NCI-H146 (cell line): ENCODE results near the gene FILIP1.
"Not testable (repeated sequence)": the region's sequence is repeated elsewhere in the genome, so short reads cannot be mapped to it uniquely, and the experiment has no call there.

Experiments used
- DNase-seq: peaks from one replicate; lab custom pipeline; 2025; lab: John Stamatoyannopoulos, UW

Gene FILIP1

DNA sequence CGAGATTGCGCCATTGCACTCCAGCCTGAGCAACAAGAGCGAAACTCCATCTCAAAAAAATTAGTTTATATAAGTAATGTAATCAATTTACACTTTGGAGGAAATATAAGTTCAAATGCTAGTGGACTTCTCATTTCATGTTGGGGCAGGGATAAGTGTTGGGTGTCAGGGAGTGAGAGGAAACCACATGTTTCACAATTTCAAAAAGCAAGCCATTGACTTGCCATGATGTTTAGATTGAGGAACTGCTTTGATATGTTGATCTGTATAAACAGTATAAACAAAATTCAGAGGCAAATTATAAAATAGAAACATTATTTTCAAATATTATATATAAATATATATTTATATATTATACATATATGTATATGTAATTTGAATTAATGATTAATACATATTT is 42.7 kb downstream of the FILIP1 start:
- DNase-seq = no peak

DNA sequence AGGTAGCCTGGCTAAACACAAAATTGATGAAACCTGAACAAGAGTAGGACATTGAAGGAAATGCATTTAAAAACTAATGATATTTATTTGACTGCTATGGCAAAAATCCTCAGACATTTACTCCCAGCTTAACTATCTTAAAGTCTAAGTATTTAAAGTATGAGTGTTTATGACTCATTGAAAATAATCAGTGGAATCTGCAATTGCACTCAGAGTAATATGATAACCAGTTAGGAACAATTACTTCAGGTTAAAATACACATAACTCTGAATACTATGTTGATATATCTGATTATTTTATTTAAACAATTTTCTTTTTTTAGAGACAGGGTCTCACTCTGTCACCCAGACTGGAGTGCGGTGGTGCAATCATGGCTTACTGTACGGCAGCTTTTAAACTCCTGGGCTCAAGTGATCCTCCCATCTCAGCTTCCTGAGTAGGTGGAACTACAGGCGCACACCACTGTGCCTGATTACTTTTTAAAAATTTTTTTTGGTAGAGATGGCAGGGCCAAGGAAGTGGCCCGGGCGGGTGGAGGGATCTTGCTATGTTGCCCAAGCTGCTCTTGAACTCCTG is 43.9 kb downstream of the FILIP1 start:
- no peak for DNase-seq

DNA sequence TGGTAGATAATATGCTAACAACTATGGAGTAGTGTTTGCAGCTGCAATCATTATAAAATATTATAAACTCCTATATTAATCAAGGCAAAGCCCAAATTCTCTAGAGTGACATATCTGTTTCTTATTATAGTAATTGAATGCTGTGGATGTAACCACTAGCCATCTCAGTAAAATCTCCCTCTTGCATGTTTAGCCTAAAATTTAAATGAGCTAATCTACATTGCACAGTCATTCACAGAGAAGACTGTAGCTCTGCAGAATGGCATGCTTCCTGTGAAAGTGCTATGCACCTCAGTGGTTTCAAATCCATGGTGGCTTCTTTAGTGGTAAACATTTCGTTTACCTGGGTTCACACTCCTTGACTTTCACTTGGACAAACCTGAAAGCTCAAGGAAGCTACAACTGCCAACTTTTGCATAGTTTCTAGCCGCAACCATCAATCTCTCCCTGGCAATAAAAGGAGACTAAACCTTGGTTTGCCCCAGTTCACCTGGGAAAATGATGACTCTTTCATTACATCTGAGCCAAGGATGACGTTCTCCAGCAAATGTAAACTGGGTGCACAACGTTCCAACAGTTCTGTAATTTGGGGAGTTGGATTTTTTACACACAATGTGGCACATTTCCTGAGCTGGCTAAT is 47.2 kb downstream of the FILIP1 start:
- DNase-seq = no peak

DNA sequence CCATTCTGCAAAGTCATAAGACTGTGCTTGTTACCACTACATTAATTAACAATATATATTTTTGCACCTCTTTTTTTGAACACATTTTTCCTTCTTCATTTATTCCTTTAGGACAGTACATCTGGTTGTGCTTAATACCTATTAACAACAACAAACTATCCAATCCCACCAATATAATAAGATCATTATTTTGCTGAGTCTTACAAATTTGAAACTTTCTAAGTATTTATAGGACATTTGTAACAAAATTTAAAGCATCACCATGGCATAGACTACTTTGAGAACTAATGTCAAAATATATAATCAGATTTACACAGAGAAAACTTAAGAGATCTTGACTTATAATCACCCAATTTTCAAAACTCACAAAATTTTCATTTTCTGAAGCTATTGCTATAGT is 47.9 kb downstream of the FILIP1 start:
- DNase-seq = no peak

DNA sequence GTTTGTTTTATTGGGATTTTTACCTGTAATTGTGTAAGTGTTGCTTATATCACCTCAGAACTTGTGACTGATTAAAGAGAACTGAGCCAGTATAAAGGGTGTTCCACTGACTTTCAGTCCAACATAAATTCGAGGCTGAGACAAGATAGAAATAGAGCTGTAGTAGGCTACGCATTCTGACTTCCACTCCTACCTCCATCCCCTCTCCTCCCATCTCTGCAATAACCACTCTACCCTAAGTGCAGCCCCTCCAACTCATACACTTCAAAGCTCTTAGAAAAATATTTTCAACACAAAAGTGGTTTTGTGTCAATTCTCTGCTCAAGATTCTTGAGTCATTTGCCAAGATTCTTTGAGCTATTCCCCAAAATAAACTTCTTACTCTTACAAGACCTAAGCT is 48.7 kb downstream of the FILIP1 start:
- no peak for DNase-seq

DNA sequence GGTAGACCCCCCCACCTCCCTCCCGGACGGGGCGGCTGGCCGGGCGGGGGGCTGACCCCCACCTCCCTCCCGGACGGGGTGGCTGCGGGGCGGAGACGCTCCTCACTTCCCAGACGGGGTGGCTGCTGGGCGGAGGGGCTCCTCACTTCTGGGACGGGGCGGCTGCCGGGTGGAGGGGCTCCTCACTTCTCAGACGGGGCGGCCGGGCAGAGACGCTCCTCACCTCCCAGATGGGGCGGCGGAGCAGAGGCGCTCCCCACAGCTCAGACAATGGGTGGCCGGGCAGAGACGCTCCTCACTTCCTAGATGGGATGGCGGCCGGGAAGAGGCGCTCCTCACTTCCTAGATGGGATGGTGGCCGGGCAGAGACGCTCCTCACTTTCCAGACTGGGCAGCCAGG is 51.7 kb downstream of the FILIP1 start:
- not testable (repeated sequence) for DNase-seq

DNA sequence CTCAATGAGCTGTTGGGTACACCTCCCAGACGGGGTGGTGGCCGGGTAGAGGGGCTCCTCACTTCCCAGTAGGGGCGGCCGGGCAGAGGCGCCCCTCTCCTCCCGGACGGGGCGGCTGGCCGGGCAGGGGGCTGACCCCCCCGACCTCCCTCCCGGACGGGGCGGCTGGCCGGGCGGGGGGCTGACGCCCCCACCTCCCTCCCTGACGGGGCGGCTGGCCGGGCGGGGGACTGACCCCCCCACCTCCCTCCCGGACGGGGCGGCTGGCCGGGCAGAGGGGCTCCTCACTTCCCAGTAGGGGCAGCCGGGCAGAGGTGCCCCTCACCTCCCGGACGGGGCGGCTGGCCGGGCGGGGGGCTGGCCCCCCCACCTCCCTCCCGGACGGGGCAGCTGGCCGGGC is 52.1 kb downstream of the FILIP1 start:
- DNase-seq = not testable (repeated sequence)

DNA sequence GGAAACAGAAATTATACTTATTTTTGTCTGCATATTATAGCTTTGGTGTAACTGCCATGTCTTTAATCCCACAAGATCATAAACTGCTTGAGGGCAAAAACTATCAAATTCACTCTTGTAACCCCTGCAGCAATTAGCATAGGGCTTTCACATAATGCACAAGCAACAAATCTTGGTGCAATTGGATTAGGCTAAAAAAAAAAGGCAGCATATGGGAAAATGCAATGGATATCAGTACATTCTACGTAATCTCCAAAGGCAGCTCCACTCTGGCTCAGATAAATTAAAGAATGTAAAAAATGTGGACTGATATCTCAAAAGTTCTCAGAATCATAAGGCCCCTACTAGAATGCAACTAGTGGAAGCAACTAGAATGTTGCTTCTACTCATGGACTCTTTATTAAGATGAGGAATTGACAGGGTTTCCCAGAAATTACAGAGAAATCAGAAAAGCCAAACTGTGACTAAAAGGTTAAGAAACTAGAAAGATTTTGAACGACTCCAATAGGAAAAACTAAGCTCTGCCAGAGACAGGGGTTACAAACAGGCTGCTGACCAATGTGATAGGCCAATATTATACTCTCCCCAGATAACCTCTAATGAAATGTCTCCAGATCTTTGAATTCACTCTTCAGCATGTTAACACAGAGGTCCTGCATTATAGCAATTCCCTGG is 55.0 kb downstream of the FILIP1 start:
- no peak for DNase-seq

DNA sequence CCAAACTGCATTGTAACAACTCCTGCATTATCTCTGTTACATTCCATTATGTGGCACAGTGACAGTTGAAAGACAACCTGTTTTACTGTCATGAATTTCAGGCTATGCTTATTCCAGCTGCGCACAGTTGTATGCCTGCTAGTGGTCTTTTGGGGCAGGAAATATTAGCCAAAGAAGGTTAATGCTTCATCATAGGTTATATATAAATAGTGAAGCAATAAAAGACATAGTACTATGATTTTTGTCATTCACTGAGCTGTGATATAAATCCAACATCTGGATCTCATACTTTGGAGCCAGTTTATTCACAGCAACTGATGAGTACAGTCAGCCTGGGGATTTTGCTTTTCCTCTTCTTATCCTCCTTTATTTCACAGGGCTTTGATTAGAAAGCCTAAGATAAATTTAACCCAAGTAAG is 55.6 kb downstream of the FILIP1 start:
- no peak for DNase-seq

DNA sequence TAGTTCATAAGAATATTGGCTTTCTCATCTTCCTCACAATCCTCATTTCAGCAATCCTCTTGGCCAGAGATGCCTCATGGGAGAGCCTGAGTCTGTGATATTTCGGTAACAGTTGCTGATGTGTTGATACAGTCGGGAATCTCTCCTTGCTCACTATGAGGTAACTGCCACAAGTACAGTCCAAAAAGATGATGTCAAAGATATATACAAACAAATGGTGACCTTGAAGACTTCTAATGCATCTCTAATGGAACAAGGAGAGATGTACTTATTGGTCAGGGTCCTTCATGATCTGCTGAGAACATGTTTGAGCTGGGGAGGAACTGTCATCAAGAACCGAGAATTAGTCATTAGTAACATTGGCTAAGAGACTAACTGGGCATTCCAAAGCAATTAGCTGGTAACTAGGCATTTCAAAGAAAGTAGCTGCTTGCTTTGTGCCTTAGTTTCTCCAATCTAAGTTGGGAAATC is 56.1 kb downstream of the FILIP1 start:
- no peak for DNase-seq

DNA sequence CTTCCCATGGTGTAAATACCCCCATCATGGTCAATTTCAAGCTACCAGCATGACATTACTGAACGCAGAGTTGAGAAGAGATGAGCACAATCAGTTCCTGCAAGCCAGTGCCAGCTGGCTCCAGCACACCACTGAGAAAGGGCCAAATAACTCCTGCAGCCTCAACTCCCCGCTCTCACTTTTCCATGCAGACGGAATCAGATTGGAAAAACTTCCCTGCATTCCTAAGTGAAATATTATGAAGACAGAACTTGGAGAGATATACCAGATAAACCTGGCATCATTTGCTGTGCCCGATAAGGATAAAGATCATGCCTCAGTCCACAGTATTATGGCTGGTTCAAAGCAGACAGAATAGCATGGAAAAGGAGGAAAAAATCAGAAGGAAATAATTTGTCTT is 56.7 kb downstream of the FILIP1 start:
- DNase-seq = no peak

DNA sequence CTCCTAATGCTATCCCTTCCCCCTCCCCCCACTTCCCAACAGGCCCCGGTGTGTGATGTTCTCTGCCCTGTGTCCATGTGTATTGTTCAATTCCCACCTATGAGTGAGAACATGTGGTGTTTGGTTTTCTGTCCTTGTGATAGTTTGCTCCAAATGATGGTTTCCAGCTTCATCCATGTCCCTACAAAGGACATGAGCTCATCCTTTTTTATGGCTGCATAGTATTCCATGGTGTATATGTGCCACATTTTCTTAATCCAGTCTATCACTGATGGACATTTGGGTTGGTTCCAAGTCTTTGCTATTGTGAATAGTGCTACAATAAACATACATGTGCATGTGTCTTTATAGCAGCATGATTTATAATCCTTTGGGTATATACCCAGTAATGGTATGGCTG is 60.8 kb downstream of the FILIP1 start:
- not testable (repeated sequence) for DNase-seq

DNA sequence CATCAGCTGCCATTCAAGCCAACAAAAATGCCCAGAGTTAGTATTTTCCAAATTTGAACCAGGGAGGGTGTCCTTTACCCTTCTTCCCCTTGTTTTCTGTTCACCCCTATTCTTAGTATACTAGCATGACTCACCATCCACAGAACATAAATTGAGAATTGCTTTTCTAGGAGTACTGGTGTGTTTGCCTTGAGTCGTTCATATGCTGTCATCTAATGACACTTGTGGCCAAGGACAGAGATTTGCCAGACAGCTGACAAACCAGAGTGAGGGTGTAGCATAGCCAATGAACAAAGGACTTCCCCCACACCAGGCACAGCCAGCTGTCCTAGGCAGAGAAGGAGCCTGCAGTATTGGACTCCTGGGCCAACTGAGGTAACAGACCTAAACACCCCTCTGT is 62.2 kb downstream of the FILIP1 start:
- DNase-seq = no peak

DNA sequence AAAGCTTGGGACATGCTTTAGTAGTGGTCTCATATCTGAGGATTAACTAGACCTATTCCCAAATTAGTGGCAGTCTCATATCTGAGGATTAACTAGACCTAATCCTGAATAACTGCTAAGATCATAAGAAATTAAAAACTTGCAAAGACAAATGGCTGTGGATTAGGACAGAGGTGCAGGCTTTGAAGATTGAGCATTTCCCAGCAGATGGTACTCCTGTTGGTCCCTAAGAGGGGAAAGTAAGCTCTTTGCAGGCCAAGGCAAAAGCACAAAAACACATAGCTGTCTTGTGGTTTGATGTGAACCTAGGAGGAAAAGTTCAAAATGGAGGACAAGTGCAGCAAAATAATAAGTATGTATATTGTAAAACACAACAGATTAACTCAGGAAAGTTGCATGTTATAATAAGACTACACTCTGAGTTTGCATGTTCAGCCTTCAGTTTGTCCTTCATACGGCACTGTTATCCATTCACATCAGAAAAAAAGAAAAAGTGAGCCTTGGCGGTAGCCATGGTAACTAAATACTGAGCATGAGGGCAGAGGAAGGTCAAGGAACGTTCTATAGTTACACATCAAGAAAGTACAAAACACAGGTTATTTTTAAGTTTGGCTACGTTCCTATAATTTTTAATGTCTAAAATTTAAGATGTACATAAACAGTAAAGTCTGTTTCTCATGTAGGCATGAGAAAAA is 62.8 kb downstream of the FILIP1 start:
- DNase-seq = no peak

DNA sequence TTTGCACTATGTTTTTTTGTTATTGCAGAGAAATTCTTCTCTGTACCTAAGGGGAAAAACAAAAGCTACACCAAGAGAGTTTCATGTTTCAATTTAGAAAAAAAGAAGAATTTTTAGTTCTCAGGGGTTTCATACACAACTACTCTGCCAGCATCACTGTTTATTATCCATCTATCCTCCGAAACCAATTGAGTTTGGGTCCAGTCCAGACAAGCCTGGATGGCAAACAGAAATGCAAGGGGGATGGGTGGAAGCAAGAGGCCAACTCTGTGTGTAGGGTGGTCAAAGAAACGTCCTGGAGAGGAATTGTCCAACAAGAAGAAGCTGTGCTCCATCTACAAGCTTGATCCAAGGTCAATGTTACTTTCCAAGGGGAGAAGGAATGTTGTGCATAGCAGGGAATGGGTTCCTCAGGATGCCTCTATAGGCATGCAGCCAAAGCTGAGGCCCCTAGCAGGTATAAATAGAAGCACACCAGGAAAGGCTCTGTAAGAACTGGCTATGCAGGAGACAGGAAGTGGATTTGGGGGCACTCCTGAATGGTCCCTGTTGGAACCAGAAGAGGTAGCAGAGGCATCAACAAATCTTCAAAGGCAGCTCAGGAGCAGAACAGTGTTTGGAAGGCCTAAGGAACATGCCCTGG is 64.4 kb downstream of the FILIP1 start:
- no peak for DNase-seq

DNA sequence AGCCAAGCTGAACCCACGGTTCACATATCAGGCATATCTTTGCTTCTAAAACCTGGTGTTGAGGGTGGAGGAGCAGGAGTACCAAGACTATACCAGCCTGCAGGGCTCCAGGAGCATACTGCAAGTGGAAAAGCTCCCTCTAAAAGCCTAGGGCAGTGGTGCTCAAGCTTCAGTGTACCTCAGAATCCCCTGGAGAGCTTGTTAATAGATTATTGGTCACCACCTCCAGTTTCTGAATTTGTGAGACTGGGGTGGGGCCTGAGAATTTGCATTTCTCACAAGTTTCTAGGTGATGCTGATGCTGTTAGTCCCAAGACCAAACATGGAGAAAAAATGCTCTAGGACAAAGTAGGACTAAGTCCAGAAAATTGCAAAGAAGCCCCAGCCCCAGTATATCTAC is 65.4 kb downstream of the FILIP1 start:
- no peak for DNase-seq

DNA sequence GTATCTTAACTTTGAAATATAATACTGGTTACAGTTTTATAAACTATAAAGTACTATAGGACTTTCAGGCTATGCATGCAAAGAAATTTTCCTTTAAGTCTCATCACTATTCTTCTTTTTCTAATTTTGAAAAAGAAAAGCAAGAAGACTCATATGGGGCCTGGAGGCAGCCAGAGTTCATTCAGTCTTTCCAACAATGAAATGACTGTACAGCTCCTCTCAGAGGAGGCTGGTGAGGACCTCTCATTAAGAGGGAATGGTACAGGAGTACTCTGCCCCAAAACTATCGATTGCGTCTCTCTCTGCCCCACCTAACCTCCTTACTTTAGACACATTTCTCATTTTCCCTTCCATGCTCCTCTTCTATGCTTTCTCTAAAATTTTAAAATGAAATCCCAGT is 66.3 kb downstream of the FILIP1 start:
- DNase-seq = no peak

DNA sequence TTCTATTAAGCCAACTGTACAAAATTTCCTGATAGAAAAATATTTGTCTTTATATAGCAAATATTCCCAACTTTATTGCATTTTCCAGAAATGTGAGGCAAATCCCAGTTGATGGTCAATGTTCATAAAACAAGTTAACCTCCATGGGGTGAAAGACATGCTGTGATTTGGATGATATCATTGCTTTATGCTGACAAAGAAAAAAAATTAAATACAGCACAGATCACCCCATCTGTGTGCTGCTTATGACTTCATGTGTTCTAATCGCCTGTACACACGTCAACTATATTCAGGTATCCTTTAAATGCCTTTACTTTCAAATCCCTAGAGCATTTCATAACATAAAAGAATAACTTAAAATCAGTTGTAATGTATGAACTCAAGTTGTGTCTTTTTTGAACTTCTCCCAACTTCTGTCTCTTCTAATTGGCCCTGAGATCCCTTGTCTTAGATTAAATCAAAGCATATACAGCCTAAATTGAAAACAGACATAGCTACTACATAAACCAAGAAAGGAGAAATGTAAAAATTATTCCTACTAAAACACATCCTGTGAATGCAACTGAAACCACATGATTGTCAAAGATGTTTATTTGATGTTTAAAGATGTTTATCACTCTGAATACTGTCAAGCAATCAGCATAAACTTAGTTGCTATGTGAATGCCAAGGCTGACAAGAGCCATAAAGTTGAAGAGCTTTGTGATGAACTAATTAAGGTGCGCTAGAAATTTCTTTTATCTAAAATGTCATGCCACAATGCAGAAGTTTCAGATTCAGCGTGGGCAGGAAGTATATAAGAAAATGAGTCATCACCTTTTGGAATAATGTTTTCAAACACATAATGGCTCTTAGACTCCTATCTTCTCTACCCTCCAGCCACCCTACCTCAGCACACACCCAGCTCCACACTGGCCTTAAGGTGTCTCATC is 68.7 kb downstream of the FILIP1 start:
- no peak for DNase-seq

DNA sequence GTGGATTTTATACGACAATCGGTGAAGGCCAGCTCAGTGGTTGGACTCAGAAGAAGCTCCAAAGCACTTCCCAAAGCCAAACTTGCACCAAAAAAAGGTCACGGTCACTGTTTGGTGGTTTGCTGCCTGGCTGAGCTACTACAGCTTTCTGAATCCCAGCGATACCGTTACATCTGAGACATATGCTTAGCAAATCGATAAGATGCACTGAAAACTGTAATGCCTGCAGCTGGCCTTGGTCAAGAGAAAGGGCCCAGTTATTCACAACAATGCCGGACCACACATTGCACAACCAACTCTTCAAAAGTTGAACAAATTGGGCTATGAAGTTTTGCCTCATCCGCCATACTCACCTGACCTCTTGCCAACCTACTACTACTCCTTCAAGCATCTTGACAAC is 70.2 kb downstream of the FILIP1 start:
- no peak for DNase-seq

DNA sequence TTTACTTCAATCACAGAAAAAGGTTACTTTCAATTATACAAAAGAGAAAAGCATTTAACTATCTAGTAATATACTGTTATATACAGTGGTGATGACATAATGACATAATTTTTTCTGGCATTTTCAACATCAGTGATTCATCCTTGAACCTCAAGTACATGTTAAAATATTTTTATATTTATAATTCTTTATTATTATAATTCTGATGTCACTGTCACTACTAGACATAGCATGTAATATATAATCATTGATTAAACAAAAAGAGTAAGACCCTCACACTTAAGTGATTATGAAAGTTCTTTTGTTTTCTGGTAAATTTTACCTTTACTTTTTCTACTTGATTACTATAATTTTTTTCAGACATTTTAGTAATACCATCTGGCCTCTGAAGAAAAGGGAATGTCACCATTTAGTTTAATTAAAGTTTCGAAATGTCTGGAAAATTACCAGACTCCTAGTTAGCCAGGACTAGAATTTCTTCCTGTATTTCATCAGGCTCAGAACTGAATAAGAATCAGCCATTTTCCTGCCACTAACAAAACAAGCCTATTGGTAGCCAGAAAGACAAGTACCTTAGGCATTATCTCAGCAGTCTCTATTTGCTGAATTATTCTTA is 71.5 kb downstream of the FILIP1 start:
- DNase-seq = no peak
